WI38 (cell line): ENCODE measurements around the gene PFKL.

Source experiments
- H3K4me3 ChIP-seq: 2 replicates; pipeline ENCODE4 v1.5.1; 2011; ENCODE audit warnings: low read depth, mild to moderate bottlenecking, control low read depth, low read length
- TF ChIP-seq, protein P1 (sequence below): IDR thresholded peaks from 2 replicates; pipeline ENCODE4 v1.5.1; 2012; ENCODE audit warnings: low read depth, mild to moderate bottlenecking, control low read depth, low read length

PFKL gene

DNA sequence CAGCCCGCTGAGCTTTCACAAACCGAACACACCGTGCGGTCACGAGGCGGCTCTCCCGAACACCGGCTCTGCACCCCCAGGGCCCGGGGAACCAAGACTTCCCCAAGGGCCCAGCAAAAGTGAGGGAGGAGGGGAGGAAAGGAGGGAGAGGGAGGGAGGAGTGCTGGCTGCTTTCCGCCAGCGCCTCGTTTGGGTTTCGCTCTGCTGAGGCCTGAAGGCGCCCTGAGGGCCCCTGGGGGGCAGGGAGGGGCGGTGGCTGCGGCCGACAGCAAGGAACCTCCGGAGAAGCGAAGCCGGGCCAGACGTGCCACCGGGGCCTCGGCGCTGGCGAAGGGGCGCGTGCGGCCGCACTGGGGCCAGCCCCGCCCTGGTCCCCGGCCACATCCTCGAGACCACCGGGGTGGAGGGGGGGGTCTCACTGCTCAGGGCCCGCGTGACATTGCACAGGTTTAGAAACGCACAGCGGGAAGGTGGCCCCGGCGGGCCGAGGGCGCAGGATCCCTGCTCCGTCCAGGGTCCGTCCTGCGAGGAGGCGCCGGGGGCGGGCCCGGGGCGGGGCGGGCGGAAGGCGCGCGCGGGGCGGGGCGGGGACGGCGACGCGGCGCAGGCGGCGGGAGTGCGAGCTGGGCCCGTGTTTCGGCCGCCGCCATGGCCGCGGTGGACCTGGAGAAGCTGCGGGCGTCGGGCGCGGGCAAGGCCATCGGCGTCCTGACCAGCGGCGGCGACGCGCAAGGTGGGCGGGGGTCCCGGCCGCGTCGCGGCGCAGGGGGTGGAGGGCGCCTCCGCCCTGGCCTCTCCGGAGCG, at the start of gene PFKL:
Gene PFKL (plus strand): TSS at position 596 of the 804 bp plus-strand sequence. CDS start 53 bp downstream, at position 649.
- H3K4me3 ChIP-seq, result peak within 1 kb of the TSS; percentile 72
- TF ChIP-seq, protein P1, sequence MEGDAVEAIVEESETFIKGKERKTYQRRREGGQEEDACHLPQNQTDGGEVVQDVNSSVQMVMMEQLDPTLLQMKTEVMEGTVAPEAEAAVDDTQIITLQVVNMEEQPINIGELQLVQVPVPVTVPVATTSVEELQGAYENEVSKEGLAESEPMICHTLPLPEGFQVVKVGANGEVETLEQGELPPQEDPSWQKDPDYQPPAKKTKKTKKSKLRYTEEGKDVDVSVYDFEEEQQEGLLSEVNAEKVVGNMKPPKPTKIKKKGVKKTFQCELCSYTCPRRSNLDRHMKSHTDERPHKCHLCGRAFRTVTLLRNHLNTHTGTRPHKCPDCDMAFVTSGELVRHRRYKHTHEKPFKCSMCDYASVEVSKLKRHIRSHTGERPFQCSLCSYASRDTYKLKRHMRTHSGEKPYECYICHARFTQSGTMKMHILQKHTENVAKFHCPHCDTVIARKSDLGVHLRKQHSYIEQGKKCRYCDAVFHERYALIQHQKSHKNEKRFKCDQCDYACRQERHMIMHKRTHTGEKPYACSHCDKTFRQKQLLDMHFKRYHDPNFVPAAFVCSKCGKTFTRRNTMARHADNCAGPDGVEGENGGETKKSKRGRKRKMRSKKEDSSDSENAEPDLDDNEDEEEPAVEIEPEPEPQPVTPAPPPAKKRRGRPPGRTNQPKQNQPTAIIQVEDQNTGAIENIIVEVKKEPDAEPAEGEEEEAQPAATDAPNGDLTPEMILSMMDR, result no peak

DNA sequence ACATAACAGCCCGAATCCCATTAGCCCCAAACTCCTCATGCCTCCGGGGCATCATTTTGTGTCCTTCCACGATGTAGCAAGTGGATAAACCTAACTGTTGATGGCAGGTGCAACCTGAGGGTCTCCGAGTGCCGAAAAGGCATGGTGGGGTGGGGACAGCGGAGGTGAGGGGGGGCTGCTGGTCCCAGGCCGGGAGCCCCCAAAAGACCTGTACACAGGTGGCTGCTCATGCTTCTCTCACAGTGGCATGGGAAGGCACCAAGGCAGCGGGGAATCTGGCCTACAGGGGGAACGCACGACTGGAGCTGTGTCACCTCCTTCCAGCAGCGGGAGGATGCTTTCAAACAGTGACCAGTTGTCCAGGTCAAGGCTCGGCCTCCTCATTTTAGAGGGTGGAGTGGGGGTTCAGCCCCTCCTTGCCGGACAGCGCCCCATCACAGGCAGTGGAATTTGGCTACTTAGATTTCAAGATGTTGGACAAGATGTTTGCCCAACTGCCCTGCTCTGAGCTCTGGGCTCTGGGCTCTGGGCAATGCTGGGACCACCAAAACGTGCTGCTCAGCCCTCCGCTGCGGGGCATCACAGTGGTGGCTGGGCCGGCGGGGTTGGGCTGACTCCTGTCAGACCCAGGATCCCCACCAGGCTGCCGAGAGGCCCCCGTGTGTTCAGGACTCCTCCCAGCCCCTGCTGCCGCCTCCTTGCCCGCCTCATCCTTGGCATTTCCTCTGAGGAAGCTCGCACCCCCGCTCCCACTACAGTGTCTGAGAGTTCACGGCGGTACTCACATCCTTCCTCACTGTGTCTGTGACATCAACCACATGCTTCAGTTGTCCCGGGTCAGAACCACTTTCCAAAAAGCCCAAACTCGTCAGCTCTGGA, 45.8 kb upstream of the PFKL start:
- TF ChIP-seq, protein P1, result no peak
- H3K4me3 ChIP-seq, result no peak overlapping the region

DNA sequence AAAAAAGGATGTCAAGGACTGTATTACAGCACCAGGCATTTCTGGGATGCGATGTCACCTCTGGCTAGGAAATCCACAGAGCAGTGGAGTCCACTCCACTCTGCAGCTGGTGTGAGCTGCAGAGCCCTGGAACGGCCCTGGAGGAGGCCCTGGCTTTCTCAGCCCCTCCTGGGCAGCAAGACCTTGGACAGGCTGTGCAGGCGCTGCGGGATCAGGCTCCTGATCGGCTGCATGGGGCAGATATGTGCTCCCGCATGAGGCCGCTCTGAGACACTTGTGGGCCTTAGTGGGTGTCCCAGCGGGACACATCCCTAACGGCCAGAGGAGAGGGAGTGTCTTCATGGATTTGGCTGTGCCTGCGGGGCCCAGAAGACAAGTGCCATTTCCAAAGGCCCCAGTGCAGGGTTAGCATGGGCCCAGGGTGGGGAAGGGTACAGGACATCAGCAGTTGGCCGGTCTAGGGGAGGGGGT, 44.3 kb upstream of the PFKL start:
- no peak overlapping the region for H3K4me3 ChIP-seq
- TF ChIP-seq, protein P1, result no peak

- no peak overlapping the region for H3K4me3 ChIP-seq
- TF ChIP-seq, protein P1, result no peak
These were observed 41.7 kb upstream of the PFKL start for GRCh38 chr21:44258056-44258725.

GRCh38 chr21:44259082-44259705, 40.7 kb upstream of the PFKL start:
- H3K4me3 ChIP-seq, result no peak overlapping the region
- TF ChIP-seq, protein P1, result no peak

DNA sequence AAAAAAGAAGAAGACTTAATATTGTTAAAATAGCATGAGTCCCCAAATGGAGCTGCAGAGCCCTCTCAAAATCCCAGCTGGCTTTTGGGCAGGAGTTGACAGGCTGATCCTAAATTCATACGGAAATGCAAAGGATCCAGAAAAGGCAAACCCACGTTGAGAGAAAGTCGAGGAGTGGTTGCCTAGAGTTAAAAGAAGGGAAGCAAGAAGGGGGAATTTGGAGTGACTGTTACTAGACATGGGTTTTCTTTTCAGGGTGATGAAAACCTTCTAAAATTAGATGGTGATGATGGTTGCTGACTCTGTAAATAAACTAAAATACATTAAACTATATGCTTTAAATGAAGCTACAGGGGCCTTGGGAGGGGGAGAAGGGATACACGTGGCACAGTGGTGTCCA, 39.8 kb upstream of the PFKL start:
- H3K4me3 ChIP-seq, result no peak overlapping the region
- TF ChIP-seq, protein P1, result no peak
